Left lobe of liver (tissue), 2 donors: ENCODE data around the gene FAHD1. TPM values are rescaled to one million over a fixed set of nuclear protein-coding genes. Genes with fewer than 3 reads are reported as not detected.

ENCODE experiments used
- ATAC-seq: fragments of 200-7000 bp; cut with Tn5 transposase; one replicate; pipeline ENCODE4 v1.9.1; 2020; ENCODE audit warnings: mild to moderate bottlenecking, moderate library complexity
- DNase-seq: peaks from one replicate; pipeline ENCODE4 v3.0.0-alpha.2; 2020; ENCODE audit warnings: low spot score
- total RNA-seq: library from RNA; stranded (reverse); gene quantifications from one replicate; pipeline ENCODE4 v1.2.1, GENCODE V29; 2021
- donor health status: DM: no; HTN: no; CAD: no; lungs with moderate emphysema.
- donor health status: DM: no; HTN: yes; CAD: no.

FAHD1 gene
- total RNA-seq, result 53.4 TPM

GRCh38 chr16:1826691-1827573 lies at the start of gene FAHD1, which contains the start of gene HAGH:
FAHD1 (plus strand) TSS chr16:1827206; CDS start chr16:1827239, 33 bp downstream.
HAGH (minus strand) TSS chr16:1826825; CDS start chr16:1826787, 38 bp downstream.
- DNase-seq (peak; percentile 96), ATAC-seq (peak; percentile 67)

- DNase-seq (no peak), ATAC-seq (no peak)
Measured at GRCh38 chr16:1777375-1778199, 49.4 kb upstream of the FAHD1 start.

GRCh38 chr16:1778200-1779179 lies 48.5 kb upstream of the FAHD1 start:
- ATAC-seq, result no peak
- DNase-seq, result no peak

GRCh38 chr16:1779234-1779701 lies 47.7 kb upstream of the FAHD1 start:
- DNase-seq, result no peak
- no peak for ATAC-seq

GRCh38 chr16:1779741-1780676 lies 47.0 kb upstream of the FAHD1 start:
- DNase-seq, result peak; percentile 91

GRCh38 chr16:1780677-1781072 lies 46.3 kb upstream of the FAHD1 start:
- ATAC-seq, result no peak
- DNase-seq, result no peak

More at GRCh38 chr16:1779741-1780676, 47.0 kb upstream of the FAHD1 start:
- peak; percentile 60 for ATAC-seq

- DNase-seq, result no peak
Measured at GRCh38 chr16:1781254-1781653, 45.8 kb upstream of the FAHD1 start.

GRCh38 chr16:1781758-1782407 lies 45.1 kb upstream of the FAHD1 start:
- peak; percentile 18 for ATAC-seq
- DNase-seq, result no peak

More at GRCh38 chr16:1781254-1781653, 45.8 kb upstream of the FAHD1 start:
- no peak for ATAC-seq

- peak; percentile 100 for DNase-seq
- ATAC-seq, result peak; percentile 77
Measured at GRCh38 chr16:1782408-1783264, 44.4 kb upstream of the FAHD1 start, which contains the start of the genes NUBP2 and SPSB3. NUBP2 (plus strand) TSS chr16:1782960; CDS start chr16:1783021, 61 bp downstream. SPSB3 (minus strand) TSS chr16:1782571; CDS start chr16:1781483, 1,088 bp downstream.

- DNase-seq (no peak), ATAC-seq (no peak)
Measured at GRCh38 chr16:1784977-1785845, 41.8 kb upstream of the FAHD1 start.

- ATAC-seq (no peak), DNase-seq (no peak)
Measured at GRCh38 chr16:1785846-1786170, 41.2 kb upstream of the FAHD1 start.

GRCh38 chr16:1786242-1787055 lies 40.6 kb upstream of the FAHD1 start:
- no peak for ATAC-seq

GRCh38 chr16:1787056-1787321 lies 40.0 kb upstream of the FAHD1 start:
- DNase-seq (no peak), ATAC-seq (no peak)

More at GRCh38 chr16:1786242-1787055, 40.6 kb upstream of the FAHD1 start:
- DNase-seq, result no peak

- no peak for DNase-seq
- ATAC-seq, result no peak
Measured at GRCh38 chr16:1787322-1788094, 39.5 kb upstream of the FAHD1 start.

- no peak for ATAC-seq
- peak; percentile 44 for DNase-seq
Measured at GRCh38 chr16:1788095-1788707, 38.8 kb upstream of the FAHD1 start.
